Ishikawa (cell line): ENCODE measurements around the gene PRAMEF25.
"Not testable (repeated sequence)": the region's sequence is repeated elsewhere in the genome, so short reads cannot be mapped to it uniquely, and the experiment has no call there.

Experiments used
- CREB1 ChIP-seq: IDR thresholded peaks from 2 replicates; pipeline ENCODE4 v1.6.1; 2012; ENCODE audit warnings: low read depth
- EGR1 ChIP-seq: IDR thresholded peaks from 2 replicates; pipeline ENCODE4 v1.6.1; 2012
- MAX ChIP-seq: IDR thresholded peaks from 2 replicates; pipeline ENCODE4 v1.6.1; 2012
- NFIC ChIP-seq: IDR thresholded peaks from 2 replicates; pipeline ENCODE4 v1.6.1; 2012
- RAD21 ChIP-seq: IDR thresholded peaks from 2 replicates; pipeline ENCODE4 v1.6.1; 2012; ENCODE audit warnings: low read depth
- TEAD4 ChIP-seq: IDR thresholded peaks from 2 replicates; pipeline ENCODE4 v1.6.1; 2012
- TF ChIP-seq, protein P1 (sequence below): IDR thresholded peaks from 2 replicates; pipeline ENCODE4 v1.6.1; 2012; ENCODE audit warnings: low read depth, mild to moderate bottlenecking

DNA sequence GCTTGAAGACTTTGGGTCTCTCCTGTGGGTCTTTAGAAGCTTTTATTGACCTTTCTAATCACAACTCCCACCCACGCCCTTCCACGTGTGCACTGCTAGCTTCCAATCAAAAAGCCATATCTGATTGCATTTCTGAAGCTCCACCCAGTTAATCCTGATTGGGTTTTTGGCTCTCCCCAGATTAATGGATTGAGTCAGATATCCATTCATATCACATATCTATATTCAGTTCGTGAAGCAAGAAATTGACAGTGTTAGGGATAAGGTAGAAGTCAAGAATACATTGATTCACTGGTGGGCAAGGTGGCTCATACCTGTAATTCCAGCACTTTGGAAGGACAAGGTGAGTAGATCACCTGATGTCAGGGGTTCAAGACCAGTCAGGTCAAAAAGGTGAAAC is 14.1 kb upstream of the PRAMEF25 start, which contains the start of gene PRAMEF27:
- TF ChIP-seq RAD21, CREB1, NFIC, EGR1, TEAD4, MAX: not testable (repeated sequence)
- TF ChIP-seq, protein P1, sequence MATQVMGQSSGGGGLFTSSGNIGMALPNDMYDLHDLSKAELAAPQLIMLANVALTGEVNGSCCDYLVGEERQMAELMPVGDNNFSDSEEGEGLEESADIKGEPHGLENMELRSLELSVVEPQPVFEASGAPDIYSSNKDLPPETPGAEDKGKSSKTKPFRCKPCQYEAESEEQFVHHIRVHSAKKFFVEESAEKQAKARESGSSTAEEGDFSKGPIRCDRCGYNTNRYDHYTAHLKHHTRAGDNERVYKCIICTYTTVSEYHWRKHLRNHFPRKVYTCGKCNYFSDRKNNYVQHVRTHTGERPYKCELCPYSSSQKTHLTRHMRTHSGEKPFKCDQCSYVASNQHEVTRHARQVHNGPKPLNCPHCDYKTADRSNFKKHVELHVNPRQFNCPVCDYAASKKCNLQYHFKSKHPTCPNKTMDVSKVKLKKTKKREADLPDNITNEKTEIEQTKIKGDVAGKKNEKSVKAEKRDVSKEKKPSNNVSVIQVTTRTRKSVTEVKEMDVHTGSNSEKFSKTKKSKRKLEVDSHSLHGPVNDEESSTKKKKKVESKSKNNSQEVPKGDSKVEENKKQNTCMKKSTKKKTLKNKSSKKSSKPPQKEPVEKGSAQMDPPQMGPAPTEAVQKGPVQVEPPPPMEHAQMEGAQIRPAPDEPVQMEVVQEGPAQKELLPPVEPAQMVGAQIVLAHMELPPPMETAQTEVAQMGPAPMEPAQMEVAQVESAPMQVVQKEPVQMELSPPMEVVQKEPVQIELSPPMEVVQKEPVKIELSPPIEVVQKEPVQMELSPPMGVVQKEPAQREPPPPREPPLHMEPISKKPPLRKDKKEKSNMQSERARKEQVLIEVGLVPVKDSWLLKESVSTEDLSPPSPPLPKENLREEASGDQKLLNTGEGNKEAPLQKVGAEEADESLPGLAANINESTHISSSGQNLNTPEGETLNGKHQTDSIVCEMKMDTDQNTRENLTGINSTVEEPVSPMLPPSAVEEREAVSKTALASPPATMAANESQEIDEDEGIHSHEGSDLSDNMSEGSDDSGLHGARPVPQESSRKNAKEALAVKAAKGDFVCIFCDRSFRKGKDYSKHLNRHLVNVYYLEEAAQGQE: not testable (repeated sequence)
